HG03066 (cell line): Measurements from ENCODE around the gene GRM7.

Source experiments
- ATAC-seq: cut with Tn5 transposase; IDR thresholded peaks from one replicate; pipeline ENCODE4 v1.9.1; 2021; ENCODE audit warnings: low read depth; ENCODE audit not compliant: unreplicated experiment

GRM7 gene

GRCh38 chr3:7456386-7456785, 595.5 kb downstream of the GRM7 start:
- no peak for ATAC-seq

- ATAC-seq, result peak; percentile 75
Observed at GRCh38 chr3:7461202-7461825, 600.4 kb downstream of the GRM7 start.

- ATAC-seq, result no peak
Observed at GRCh38 chr3:7469866-7470265, 609.0 kb downstream of the GRM7 start.

- no peak for ATAC-seq
Observed at GRCh38 chr3:7484636-7485035, 623.7 kb downstream of the GRM7 start.

GRCh38 chr3:7487763-7488162, 626.8 kb downstream of the GRM7 start:
- no peak for ATAC-seq

GRCh38 chr3:7489417-7489816, 628.5 kb downstream of the GRM7 start:
- ATAC-seq, result no peak

GRCh38 chr3:7498715-7499114, 637.8 kb downstream of the GRM7 start:
- ATAC-seq, result no peak

- no peak for ATAC-seq
Observed at GRCh38 chr3:7503431-7503830, 642.5 kb downstream of the GRM7 start.

GRCh38 chr3:7504886-7505775, 644.2 kb downstream of the GRM7 start:
- ATAC-seq, result no peak

- no peak for ATAC-seq
Observed at GRCh38 chr3:7506606-7507180, 645.8 kb downstream of the GRM7 start.

GRCh38 chr3:7508821-7509220, 647.9 kb downstream of the GRM7 start:
- no peak for ATAC-seq

GRCh38 chr3:7512048-7512447, 651.1 kb downstream of the GRM7 start:
- ATAC-seq, result no peak

GRCh38 chr3:7518026-7518425, 657.1 kb downstream of the GRM7 start:
- no peak for ATAC-seq

GRCh38 chr3:7518456-7518855, 657.5 kb downstream of the GRM7 start:
- no peak for ATAC-seq

GRCh38 chr3:7520059-7520458, 659.1 kb downstream of the GRM7 start:
- no peak for ATAC-seq

GRCh38 chr3:7520593-7520992, 659.7 kb downstream of the GRM7 start:
- ATAC-seq, result no peak

GRCh38 chr3:7536510-7536909, 675.6 kb downstream of the GRM7 start:
- ATAC-seq, result no peak

GRCh38 chr3:7536921-7537320, 676.0 kb downstream of the GRM7 start:
- no peak for ATAC-seq

- ATAC-seq, result no peak
Observed at GRCh38 chr3:7543294-7543880, 682.5 kb downstream of the GRM7 start.

GRCh38 chr3:7545334-7545733, 684.4 kb downstream of the GRM7 start:
- ATAC-seq, result no peak

- ATAC-seq, result no peak
Observed at GRCh38 chr3:7546253-7546652, 685.3 kb downstream of the GRM7 start.
